NCI-H1417 treated with DMSO at 0.1 percent for 48 hours (cell line): ENCODE data around the gene CACNA1B.
"Not testable (repeated sequence)": the region's sequence is repeated elsewhere in the genome, so short reads cannot be mapped to it uniquely, and the experiment has no call there.

Experiments used
- DNase-seq: peaks from one replicate; lab custom pipeline; 2025; lab: John Stamatoyannopoulos, UW

The CACNA1B gene

DNA sequence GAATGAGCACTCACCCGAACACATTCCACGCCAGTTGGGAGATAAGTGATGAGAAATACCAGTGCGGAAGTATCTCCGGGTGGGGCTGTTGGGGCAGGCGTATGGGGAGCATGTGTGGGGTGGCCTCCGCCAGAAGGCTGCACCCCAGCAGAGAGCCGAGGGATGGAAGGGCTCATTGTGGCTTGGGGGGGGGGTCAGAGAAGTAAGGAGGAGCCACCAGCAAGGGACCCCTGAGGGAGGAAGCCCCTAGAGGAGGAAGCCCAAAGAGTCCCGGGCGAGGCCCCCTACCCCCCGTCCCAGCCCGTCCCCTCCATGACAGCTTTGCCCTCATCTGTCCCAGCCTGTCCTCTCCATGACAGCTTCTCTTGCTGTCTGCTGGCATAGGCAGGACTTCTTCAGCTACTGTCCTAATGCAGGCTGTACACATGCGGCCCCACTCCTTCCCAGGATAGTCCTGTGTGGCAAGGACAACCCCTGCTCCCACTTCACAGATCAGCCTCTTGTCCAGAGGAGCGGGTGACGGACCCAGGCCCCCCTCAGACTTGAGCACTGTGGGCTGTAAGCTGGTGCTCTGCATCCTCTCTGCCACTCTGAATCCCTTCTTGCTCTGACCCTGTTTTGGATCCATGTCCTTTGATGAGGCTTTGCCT, 239.6 kb downstream of the CACNA1B start:
- DNase-seq: no peak

DNA sequence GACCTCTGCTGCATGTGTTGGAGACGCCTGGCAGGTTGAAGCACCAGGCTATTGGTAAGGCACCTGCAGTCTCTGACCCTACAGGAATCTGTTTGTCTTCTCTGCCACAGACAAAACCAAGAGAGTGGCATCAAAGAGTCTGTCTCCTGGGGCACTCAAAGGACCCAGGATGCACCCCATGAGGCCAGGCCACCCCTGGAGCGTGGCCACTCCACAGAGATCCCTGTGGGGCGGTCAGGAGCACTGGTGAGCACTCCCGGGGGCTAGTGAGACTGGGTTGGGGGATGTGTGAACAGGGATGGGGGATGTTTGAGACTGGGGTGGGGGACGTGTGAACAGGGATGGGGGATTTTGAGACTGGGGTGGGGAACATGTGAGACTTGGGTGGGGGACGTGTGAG, 240.3 kb downstream of the CACNA1B start:
- DNase-seq: no peak

DNA sequence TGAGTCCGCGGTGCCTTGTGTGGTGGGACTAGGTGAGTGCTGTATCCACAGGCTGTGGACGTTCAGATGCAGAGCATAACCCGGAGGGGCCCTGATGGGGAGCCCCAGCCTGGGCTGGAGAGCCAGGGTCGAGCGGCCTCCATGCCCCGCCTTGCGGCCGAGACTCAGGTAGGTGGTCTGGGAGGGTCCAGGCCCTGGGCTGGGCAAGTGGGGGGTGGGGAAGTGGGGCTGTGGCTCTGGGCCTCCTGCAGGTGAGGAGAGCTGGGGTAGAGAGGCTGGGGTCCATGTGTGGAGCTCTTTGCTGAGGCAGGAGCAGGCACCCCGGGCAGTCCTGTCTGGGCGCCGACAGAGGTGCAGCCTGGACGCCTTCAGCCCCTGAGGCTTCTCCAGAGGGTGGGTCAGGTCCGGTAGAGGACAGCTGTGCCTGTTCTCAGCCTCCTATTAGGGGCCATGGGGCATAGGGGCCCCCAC, 241.1 kb downstream of the CACNA1B start:
- DNase-seq: no peak

DNA sequence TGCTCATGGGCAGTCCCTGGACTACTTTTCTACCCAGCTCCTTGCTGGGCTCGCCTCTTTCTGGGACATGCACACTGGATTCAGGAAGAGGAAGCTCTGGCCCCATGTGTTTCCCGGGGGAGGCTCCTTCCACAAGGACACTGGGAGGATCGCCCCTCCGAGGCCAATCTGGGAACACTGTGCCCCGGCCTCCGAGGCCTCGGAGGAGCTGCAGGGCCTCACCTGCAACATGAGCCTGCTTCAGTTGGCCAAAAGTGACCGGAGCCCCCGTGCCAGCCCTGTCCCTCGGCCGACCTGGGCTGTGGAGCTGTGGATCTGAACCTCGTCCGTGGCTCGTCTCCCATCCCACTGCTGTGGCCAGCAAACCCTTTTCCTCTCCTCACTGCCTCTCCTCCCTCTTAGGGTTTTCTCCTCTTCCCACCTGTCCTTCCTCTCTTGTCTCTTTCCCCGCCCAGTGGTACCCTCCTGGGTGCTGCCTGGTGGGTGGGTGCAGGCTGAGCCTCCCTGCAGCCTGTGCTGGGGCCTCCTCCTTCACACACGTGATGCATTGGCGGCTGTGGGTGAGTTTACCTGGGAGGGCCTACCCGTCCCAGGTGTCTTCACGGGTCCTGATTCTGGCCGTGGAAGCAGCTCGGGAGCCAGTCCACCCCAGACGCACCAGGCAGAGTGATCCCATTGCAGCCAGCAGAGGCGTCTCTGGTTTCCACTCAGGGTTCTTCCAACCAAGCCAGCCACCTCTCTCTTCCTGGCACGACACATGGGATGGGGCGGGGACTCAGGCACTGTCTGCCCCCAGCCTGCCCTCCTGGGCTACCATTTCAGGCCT, 241.8 kb downstream of the CACNA1B start:
- DNase-seq: no peak

DNA sequence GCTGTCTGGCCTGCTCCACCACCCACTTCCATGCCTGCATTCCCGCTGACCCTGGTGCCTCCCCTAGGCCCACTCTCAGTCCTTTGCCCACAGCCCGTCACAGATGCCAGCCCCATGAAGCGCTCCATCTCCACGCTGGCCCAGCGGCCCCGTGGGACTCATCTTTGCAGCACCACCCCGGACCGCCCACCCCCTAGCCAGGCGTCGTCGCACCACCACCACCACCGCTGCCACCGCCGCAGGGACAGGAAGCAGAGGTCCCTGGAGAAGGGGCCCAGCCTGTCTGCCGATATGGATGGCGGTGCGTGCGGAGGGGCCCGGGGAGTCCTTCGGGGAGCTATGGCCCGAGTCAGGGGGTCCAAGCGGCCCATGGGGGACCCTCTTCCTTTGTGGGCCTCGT, 242.5 kb downstream of the CACNA1B start:
- DNase-seq: no peak

DNA sequence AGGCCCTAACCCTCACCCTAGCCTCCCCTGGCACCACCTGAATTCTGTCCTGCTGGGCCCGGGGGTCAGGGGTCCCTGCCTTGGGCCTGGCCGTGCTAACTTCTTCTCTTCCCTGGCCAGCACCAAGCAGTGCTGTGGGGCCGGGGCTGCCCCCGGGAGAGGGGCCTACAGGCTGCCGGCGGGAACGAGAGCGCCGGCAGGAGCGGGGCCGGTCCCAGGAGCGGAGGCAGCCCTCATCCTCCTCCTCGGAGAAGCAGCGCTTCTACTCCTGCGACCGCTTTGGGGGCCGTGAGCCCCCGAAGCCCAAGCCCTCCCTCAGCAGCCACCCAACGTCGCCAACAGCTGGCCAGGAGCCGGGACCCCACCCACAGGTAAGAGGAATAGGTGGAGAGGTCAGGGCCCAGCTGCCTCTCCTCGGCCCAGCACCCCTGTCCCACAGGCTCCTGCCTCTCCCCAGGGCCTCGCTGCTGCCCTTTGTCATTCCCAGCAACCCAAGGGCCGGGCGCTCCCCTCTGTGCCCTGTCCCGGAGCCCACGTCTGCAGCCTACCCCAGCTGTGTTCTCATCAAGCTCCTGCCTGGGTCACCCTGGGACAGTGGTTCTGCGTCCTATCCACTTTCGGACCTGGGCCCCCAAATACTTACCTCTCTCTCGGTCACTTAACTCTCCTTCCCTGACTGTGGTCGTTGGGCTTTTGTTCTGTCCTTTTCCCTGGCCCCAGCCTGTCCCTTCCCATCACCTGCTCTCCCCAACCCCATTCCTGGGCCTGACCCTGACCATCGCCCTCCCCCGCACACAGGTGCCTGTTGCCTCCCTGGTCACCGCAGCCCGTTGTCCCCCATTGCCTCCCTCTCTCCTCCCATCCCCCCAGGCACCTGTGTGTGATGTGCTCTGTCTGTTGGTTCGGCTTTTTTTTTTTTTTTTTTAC, 243.2 kb downstream of the CACNA1B start:
- DNase-seq: no peak

DNA sequence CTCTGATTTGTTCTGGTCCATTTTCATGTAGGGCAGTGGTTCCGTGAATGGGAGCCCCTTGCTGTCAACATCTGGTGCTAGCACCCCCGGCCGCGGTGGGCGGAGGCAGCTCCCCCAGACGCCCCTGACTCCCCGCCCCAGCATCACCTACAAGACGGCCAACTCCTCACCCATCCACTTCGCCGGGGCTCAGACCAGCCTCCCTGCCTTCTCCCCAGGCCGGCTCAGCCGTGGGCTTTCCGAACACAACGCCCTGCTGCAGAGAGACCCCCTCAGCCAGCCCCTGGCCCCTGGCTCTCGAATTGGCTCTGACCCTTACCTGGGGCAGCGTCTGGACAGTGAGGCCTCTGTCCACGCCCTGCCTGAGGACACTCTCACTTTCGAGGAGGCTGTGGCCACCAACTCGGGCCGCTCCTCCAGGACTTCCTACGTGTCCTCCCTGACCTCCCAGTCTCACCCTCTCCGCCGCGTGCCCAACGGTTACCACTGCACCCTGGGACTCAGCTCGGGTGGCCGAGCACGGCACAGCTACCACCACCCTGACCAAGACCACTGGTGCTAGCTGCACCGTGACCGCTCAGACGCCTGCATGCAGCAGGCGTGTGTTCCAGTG, 244.0 kb downstream of the CACNA1B start:
- DNase-seq: no peak

DNA sequence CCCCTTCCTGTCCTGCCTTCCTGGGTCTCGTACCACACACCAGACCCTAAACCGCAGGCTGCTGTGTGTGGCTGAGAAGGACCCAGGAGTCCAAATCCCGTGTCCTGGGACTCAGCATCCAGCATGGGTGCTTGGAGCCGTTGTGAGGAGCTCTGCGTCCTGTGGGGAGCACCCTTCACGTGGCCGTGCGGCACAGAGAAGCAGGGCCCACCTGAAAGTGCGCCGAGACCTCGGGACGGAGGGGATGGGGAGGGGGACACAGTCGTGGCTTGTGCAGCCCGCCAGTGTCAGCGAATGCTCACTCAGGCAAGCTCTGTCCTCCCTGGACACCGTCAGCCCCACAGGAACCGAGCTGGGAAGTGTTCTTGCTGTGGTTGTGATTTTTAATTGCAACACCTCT, 244.6 kb downstream of the CACNA1B start:
- no peak for DNase-seq

DNA sequence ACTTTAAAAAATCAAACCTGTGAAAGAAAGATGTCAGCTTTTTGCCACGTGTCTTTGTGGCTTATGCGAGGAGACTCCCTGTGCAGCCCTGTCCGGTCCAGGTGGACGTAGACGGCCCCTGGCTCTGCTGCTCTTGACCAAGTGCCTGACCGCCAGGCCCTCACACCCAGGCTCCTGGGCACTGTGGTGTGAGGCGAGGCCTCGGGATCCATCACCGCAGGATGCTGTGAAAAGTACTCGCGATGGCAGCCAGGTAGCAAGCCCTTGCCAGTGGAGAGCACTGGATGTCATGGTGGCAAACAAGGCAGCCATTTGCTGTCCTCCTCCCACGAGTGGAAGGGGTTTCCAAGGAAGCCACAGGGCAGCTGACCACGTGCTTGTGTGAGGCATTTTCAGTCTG, 245.1 kb downstream of the CACNA1B start:
- DNase-seq: no peak

DNA sequence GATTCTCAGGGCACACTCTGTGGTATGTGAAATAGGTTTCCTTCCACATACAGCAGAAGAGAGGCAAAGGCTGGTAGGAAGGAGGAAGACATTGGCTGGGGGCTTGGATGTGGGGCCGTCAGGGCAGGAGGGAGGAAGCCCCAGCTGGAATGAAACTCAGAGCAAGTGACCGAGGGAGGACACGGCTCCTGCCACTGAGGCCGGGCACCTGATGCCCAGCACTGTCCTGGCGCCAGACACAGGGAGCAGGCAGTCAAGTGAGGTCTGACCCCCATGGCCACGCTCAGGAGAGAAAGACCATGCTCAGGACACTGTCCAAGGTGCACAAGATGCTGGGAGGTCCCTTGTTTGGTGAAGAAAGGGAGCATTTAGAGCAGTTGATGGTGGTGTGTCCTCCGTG, 245.5 kb downstream of the CACNA1B start:
- DNase-seq: no peak

DNA sequence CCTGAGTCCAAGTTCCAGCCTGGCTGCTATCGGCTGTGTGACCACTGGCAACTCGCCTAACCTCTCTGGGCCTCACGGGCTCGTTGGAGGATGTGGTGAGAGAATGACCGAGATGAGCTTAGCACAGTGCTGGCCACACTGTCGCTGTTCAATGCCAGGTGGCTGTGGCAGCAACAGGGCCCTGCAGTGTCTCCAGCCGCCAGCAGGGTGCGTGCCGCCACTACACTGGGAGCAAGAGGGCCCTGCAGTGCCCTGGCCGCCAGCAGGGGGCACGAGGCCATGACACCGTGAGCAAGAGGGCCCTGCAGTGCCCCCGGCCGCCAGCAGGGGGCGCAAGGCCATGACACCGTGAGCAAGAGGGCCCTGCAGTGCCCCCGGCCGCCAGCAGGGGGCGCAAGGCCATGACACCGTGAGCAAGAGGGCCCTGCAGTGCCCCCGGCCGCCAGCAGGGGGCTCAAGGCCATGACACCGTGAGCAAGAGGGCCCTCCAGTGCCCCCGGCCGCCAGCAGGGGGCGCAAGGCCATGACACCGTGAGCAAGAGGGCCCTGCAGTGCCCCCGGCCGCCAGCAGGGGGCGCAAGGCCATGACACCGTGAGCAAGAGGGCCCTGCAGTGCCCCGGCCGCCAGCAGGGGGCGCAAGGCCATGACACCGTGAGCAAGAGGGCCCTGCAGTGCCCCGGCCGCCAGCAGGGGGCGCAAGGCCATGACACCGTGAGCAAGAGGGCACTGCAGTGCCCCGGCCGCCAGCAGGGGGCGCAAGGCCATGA, 248.7 kb downstream of the CACNA1B start:
- not testable (repeated sequence) for DNase-seq

DNA sequence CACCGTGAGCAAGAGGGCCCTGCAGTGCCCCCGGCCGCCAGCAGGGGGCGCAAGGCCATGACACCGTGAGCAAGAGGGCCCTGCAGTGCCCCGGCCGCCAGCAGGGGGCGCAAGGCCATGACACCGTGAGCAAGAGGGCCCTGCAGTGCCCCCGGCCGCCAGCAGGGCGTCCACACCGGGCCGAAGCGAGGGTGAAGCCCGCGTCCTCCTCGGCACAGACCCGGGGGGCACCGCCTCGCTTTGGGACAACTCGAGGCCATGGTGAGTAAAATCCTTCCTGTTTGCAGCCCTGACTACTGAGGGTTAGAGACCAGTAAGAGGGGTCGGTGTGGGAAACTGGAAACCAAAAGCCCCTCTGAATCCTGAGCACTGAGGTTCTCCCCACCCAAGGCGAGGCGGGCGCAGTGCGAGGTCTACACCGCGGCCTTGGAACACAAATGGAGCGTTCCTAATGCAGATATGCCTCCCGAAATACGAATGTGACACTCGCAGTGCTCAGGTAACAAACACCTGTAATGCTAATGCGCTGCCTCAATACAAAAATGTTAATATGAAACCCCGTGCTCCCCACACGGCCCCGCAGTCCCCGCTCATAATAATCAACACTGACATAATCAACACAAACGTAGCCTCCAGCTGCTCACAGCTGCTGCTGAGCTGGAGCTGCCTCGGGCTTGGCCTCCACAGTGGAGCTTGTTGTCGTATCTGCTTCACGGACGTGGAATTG, 249.4 kb downstream of the CACNA1B start:
- DNase-seq: not testable (repeated sequence)

DNA sequence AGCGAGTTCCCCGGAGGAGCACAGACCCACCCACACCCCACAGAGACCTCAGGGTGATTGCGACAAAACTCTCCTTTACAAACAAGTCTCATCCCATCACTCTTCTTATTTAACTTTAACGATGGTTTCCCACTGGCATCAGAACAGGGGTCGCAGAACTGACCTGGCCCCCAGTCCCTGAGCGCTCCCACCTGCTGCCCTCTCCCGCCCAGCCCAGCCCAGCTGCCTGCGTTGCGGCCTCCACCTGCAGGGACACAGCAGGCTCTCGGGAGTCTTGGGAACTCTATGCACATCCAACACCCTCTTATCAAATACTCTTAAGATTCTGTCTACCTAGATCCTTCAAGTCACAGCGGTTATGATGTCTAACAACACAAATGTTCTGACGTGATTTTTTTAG, 250.4 kb downstream of the CACNA1B start:
- DNase-seq: not testable (repeated sequence)

DNA sequence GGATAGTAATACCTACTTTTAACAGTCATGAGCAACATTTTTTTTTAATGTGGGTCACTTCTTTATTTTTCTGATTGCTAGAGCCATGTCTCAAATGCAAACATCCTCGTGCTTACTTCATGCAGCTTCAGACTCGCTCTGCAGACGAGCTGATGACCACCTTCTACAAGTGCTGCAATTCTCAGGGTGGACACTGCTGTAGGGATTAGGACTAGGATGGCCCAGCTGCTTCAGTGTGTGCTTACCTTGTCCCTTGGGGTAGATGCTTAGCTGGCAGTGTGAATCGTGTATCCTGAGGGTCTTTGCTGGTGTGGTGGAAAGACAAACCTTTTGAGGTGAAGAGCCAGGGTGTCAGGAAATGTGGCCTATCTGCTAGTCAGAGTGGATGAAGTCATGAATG, 251.7 kb downstream of the CACNA1B start:
- not testable (repeated sequence) for DNase-seq

DNA sequence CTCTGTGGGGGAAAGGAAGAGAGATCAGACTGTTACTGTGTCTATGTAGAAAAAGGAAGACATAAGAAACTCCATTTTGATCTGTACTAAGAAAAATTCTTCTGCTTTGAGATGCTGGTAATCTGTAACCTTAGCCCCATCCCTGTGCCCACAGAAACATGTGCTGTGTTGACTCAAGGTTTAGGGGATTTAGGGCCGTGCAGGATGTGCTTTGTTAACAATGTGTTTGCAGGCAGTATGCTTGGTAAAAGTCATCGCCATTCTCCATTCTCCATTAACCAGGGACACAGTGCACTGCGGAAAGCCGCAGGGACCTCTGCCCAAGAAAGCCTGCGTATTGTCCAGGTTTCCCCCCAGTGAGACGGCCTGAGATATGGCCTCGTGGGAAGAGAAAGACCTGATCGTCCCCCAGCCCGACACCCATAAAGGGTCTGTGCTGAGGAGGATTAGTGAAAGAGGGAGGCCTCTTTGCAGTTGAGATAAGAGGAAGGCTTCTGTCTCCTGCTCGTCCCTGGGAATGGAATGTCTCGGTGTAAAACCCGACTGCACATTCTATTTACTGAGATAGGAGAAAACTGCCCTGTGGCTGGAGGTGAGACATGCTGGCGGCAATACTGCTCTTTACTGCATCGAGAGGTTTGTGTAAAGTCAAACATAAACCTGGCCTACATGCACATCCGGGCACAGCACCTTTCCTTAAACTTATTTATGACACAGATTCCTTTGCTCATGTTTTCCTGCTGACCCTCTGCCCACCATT, 255.5 kb downstream of the CACNA1B start:
- not testable (repeated sequence) for DNase-seq

DNA sequence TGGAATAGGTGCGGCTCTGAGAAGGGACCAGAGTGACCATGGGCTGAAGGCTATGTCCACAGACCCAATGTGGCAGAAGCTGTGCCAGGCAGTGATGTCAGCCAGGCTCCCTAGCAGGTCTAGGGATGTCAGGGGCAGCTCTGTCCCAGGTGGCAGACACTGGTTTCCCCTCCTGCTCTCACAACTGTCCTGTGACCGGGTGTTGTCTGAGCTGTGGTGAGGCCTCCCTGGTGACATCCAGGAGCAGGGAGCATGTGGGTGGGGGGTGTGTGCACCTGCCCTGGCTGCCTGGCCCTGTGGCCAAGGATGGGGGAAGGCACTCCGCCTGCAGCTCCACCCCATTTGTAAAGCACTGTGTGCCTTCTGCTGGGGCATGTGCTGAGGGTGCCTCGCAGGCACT, 257.0 kb downstream of the CACNA1B start:
- not testable (repeated sequence) for DNase-seq

DNA sequence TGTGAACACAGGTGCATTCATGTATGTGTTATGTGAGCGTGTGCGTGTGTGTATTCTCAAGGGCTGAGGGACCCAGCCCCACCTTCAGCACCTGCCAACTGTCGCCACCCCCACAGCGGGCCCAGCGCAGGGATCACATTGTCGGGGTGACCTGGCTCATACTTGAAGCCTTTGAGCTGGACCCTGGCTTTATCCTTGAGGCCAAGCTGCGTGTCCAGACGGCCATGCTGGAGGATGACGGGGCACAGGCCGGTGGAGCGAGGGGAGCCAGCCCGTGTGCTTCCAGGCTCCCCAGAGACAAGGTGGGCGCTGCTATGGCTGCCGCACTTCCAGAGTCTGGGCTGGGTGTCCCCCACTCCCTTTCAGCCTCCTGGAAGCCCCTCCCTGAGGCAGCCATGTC, 261.5 kb downstream of the CACNA1B start:
- DNase-seq: not testable (repeated sequence)

DNA sequence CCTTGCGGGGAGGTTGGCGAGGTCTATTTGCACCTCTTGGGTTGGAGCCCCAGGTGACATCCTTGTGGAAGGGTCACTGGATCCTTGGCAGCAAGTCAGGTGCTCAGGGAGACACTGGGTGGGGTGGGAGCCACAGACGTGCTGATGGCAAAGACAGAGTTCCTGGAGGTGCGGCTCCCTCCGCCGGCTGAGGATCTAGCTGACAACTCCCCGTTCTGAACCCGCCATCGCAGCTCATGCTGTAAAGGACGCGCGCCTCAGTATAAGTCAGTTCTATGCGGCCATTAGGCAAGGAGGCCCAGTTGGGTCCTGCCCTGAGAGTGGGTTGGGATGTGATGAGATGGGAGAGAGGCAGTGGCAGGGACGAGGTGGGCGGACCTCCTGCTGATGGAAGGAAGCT, 263.4 kb downstream of the CACNA1B start:
- DNase-seq: not testable (repeated sequence)

DNA sequence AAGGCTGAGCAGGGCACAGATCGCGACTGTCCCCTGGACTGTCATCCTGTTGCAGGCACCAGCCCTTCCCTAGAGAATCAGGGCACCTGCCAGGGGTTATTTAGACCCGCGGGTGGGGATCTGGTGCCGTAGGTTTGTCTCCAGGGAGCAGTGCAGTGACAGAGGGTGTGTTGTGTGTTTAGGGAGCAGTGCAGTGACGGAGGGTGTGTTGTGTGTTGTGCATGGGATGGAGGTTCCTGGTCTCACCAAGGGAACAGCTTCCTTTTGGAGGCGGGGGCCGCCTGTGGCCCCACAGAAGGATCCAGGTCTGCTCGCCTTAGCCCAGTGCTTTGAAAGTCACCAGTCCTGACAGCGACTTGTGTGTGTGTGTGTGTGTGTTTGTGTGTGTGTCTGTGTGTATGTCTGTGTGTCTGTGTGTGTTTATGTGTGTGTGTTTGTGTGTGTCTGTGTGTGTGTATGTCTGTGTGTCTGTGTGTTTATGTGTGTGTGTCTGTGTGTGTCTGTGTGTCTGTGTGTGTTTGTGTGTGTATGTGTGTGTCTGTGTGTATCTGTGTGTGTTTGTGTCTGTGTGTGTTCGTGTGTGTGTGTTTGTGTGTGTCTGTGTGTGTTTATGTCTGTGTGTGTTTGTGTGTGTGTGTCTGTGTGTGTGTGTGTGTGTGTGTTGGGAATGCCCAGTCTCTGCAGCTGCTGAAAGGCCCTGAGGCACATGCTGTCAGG, 265.1 kb downstream of the CACNA1B start:
- not testable (repeated sequence) for DNase-seq
